Kidney epithelial cell (primary cell): ENCODE data around the gene TPH1. TPM values are rescaled to one million over a fixed set of nuclear protein-coding genes. Genes with fewer than 3 reads are reported as not detected.
A peak's percentile ranks its signal among the peaks of the same experiment; 100 is the strongest.

Experiments used
- DNase-seq: peaks from one replicate; pipeline ENCODE4 v3.0.0-alpha.2; 2010; ENCODE audit warnings: low read depth
- H3K27me3 ChIP-seq: 2 replicates; pipeline ENCODE4 v1.6.0; 2011; ENCODE audit warnings: low read length; ENCODE audit not compliant: control insufficient read depth, insufficient read depth
- H3K36me3 ChIP-seq: 2 replicates; pipeline ENCODE4 v1.5.1; 2011; ENCODE audit warnings: low read length; ENCODE audit not compliant: control insufficient read depth, insufficient read depth
- H3K4me3 ChIP-seq: 2 replicates; pipeline ENCODE4 v1.5.1; 2011; ENCODE audit warnings: low read depth, mild to moderate bottlenecking, control low read depth, low read length
- CTCF ChIP-seq: IDR thresholded peaks from 2 replicates; pipeline ENCODE4 v1.5.1; 2011; ENCODE audit warnings: mild to moderate bottlenecking, moderate library complexity, low read length, control low read depth, inconsistent platforms; ENCODE audit not compliant: insufficient read depth, poor library complexity, severe bottlenecking
- total RNA-seq: library from RNA; depleted of rRNA; stranded (reverse); fragments of >200 nt; gene quantifications from 2 replicates; pipeline ENCODE4 v1.2.3, GENCODE V29; 2015

Gene TPH1
- total RNA-seq, 1 donor from 2014 or later = 0.38 TPM

- no peaks in the 10 kb centered on the region for H3K36me3 ChIP-seq
- H3K4me3 ChIP-seq = no peak overlapping the region
- no peaks in the 10 kb centered on the region for H3K27me3 ChIP-seq
- TF ChIP-seq CTCF = no peak
- DNase-seq = no peak
Measured at GRCh38 chr11:18016789-18017188, 29.3 kb downstream of the TPH1 start.

GRCh38 chr11:18014876-18015275 lies 31.2 kb downstream of the TPH1 start:
- no peaks in the 10 kb centered on the region for H3K36me3 ChIP-seq
- no peak overlapping the region for H3K4me3 ChIP-seq
- no peak for DNase-seq
- no peaks in the 10 kb centered on the region for H3K27me3 ChIP-seq
- no peak for TF ChIP-seq CTCF

GRCh38 chr11:18013790-18014507 lies 32.1 kb downstream of the TPH1 start:
- peak overlapping the region; percentile 57 for H3K4me3 ChIP-seq
- no peaks in the 10 kb centered on the region for H3K36me3 ChIP-seq
- H3K27me3 ChIP-seq = no peaks in the 10 kb centered on the region
- no peak for TF ChIP-seq CTCF
- DNase-seq = no peak

GRCh38 chr11:18012906-18013781 lies 32.9 kb downstream of the TPH1 start, which contains the start of gene SERGEF:
TSS of gene SERGEF (minus strand) at chr11:18013047. CDS start at chr11:18013010, 37 bp downstream.
- peak; percentile 60 for DNase-seq
- Histone ChIP-seq H3K36me3 (no peaks in the 10 kb centered on the region), H3K27me3 (no peaks in the 10 kb centered on the region), H3K4me3 (peak within 1 kb of the TSS; percentile 57)
- no peak for TF ChIP-seq CTCF

GRCh38 chr11:18012122-18012905 lies 33.8 kb downstream of the TPH1 start:
- no peak for TF ChIP-seq CTCF
- no peaks in the 10 kb centered on the region for H3K36me3 ChIP-seq
- H3K4me3 ChIP-seq = peak overlapping the region; percentile 57
- H3K27me3 ChIP-seq = no peaks in the 10 kb centered on the region
- DNase-seq = no peak
